ENCODE measurements around the gene BRI3.

GRCh38 chr7:98294326-98294725 is 12.8 kb downstream of the BRI3 start:
- TF ChIP-seq POLR2A (IDR thresholded peaks at IDR 0.05; ENCODE audit: low read length) (no peak), GATA1 (IDR thresholded peaks at IDR 0.05; ENCODE audit: low read depth, low read length) (no peak)

Data from erythroblast (primary cell).